OCI-LY3 (cell line): ENCODE data around the gene SLC38A10.

Experiments used
- CTCF ChIP-seq: fragments of 200-600, 300-600 bp; sonication (generic); IDR thresholded peaks from 2 replicates; pipeline ENCODE4 v1.5.1; 2014; ENCODE audit warnings: antibody characterized with exemption, low read length, low read depth
- EZH2phosphoT487 ChIP-seq: fragments of 200-600 bp; shearing (Covaris generic); IDR thresholded peaks from 2 replicates; pipeline ENCODE4 v1.6.1; 2018; ENCODE audit warnings: antibody characterized with exemption, mixed run types, low read depth

- TF ChIP-seq CTCF (no peak), EZH2phosphoT487 (no peak)
These were observed 40.7 kb upstream of the SLC38A10 start for GRCh38 chr17:81335773-81336157.
